ENCODE data around the gene GAS6.

DNA sequence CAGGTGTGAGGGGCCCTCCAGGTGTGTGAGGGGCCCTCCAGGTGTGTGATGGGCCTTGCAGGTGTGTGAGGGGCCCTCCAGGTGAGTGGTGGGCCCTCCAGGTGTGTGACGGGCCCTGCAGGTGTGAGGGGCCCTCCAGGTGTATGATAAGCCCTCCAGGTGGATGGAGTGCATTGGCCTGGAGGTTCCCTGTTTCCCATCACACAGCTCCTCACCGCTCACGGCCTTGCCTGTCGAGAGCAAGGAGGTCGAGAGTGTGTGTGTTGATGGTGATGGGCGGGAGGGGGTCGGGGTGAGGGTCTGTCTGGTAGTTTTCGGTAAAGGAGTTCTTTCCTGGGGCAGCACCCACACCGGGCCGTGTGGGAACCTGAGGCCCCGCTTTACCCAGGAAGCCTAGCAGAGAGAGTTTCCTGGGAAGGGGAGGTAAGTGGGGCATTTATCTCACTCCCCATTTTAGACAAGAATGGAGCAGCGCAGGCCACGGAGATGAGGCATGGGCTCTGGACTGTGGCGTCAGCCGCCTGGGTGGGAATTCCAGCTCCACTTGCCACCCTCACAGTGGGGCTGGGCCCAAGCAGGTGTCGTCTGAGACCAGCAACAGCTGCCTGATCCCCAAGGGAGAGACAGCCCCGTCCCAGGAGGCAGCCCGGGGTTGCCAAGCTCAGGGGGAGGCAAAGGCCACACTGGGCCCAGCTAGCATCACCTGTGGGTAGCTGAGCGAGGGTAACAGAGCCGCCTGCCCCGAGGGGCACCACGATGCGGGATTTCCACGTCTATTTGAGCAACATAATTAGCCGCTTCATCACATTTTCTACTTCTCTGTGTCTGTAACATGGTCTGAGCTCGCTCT is 10.9 kb upstream of the GAS6 start:
- TF ChIP-seq, protein P1, sequence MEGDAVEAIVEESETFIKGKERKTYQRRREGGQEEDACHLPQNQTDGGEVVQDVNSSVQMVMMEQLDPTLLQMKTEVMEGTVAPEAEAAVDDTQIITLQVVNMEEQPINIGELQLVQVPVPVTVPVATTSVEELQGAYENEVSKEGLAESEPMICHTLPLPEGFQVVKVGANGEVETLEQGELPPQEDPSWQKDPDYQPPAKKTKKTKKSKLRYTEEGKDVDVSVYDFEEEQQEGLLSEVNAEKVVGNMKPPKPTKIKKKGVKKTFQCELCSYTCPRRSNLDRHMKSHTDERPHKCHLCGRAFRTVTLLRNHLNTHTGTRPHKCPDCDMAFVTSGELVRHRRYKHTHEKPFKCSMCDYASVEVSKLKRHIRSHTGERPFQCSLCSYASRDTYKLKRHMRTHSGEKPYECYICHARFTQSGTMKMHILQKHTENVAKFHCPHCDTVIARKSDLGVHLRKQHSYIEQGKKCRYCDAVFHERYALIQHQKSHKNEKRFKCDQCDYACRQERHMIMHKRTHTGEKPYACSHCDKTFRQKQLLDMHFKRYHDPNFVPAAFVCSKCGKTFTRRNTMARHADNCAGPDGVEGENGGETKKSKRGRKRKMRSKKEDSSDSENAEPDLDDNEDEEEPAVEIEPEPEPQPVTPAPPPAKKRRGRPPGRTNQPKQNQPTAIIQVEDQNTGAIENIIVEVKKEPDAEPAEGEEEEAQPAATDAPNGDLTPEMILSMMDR (conservative IDR thresholded peaks at IDR 0.05; ENCODE audit: low read depth, low read length) = no peak
- TF ChIP-seq EZH2phosphoT487 (IDR thresholded peaks at IDR 0.05; ENCODE audit: borderline replicate concordance, low read length) (no peak), EZH2 (IDR thresholded peaks at IDR 0.05; ENCODE audit: low read length, unreplicated experiment) (no peak)
